Measurements from ENCODE around the gene ARHGEF4. TPM values are rescaled to one million over a fixed set of nuclear protein-coding genes. Genes with fewer than 3 reads are reported as not detected.

The ARHGEF4 gene
- total and polyA plus RNA-seq, 2 experiments from 2014 or later, result 4.6 to 16.6 TPM

DNA sequence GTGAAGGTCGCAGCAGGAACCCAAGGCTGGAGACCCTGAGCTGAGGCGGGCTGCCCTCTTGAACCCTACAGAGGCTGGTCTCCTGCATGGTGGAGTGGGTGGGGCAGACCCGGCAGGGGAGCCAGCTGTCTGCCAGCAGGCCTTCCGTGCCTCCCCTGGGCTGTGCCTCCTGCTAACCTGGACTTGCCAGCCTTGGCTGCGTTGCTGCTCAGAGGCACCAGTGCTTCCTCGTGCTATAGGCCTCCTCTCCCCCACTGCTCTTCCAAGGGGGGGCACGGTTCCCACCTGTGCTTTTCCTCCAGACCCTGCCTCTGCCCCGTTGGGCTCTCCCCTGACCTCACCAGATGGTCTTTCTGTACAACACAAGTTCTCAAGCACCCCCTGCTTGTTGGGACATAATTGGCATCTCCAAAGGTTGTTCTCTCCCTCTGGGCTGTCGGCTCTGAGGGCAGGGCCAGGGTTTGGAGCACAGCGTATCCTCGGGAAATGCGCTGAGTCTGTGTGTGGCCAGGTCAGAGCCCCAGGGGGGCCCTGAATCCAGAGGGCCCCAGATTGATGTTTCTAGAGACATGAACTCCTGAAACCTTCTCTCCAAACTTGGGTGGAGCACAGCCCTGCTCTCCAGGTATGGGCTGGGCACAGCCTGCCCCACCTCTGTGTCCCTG is 6.7 kb downstream of the ARHGEF4 start (continued):
- TF ChIP-seq, protein P1, sequence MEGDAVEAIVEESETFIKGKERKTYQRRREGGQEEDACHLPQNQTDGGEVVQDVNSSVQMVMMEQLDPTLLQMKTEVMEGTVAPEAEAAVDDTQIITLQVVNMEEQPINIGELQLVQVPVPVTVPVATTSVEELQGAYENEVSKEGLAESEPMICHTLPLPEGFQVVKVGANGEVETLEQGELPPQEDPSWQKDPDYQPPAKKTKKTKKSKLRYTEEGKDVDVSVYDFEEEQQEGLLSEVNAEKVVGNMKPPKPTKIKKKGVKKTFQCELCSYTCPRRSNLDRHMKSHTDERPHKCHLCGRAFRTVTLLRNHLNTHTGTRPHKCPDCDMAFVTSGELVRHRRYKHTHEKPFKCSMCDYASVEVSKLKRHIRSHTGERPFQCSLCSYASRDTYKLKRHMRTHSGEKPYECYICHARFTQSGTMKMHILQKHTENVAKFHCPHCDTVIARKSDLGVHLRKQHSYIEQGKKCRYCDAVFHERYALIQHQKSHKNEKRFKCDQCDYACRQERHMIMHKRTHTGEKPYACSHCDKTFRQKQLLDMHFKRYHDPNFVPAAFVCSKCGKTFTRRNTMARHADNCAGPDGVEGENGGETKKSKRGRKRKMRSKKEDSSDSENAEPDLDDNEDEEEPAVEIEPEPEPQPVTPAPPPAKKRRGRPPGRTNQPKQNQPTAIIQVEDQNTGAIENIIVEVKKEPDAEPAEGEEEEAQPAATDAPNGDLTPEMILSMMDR (conservative IDR thresholded peaks at IDR 0.05; ENCODE audit: low read depth in 2 of 2), result no peak
- no peak for TF ChIP-seq JUNB (IDR thresholded peaks at IDR 0.05; ENCODE audit: unreplicated experiment)
- no peak for TF ChIP-seq EZH2phosphoT487 (IDR thresholded peaks at IDR 0.05; ENCODE audit: unreplicated experiment)
- TF ChIP-seq ZNF114 (CRISPR knock-in tag; IDR thresholded peaks at IDR 0.05), result no peak

DNA sequence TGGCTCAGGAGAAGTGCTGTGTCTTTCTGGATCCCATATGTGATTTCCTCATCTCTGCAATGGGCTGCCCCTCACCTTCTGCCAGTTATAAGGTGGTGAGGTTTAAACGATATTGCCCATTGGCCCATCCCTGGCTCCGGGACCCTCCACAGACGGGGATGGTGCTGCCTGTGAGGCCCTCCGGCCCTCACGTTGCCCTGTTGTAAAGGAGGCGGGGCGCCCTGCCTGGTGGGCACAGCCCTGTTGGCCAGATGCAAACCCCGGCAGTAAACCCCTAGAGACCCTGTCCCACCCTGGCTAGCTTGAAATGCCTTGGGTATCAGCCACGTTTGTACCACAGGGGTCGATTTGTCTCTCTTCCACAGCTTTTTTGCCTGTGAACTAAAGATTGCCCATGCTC is 7.4 kb downstream of the ARHGEF4 start:
- Histone ChIP-seq H3K27ac (ENCODE audit: low read depth) (no peak overlapping the region), H3K36me3 (ENCODE audit: insufficient read depth) (no peaks in the 10 kb centered on the region), H3F3A (replicated peaks; ENCODE audit: low read depth) (no peaks in the 10 kb centered on the region), H2AFZ (no peak overlapping the region), H3K4me1 (ENCODE audit: insufficient read depth) (no peaks in the 10 kb centered on the region), H3K9me2 (ENCODE audit: insufficient read depth) (no peaks in the 10 kb centered on the region), H3K27me3 (ENCODE audit: insufficient read depth) (no peaks in the 10 kb centered on the region), H3K4me3 (no peak overlapping the region), H3K4me2 (no peak overlapping the region), H4K20me1 (replicated peaks; ENCODE audit: insufficient read depth) (no peaks in the 10 kb centered on the region), H3K79me2 (replicated peaks; ENCODE audit: insufficient read depth) (no peaks in the 10 kb centered on the region)
- Mint-ChIP-seq H3K36me3 (ENCODE audit: low read depth) (no peaks in the 10 kb centered on the region), H3K27ac (no peak overlapping the region), H3K9me3 (no peaks in the 10 kb centered on the region), H3K27me3 (ENCODE audit: insufficient read depth, low read depth, poor library complexity) (peaks cover 5% of the 10 kb centered on the region), H3K4me3 (no peak overlapping the region), H3K4me1 (peaks cover 13% of the 10 kb centered on the region)
- DNase-seq (ENCODE audit: low spot score), result no peak
- no peak for ATAC-seq
- TF ChIP-seq NANOG (IDR thresholded peaks at IDR 0.05; ENCODE audit: borderline replicate concordance) (no peak), ZNF331 (CRISPR knock-in tag; IDR thresholded peaks at IDR 0.05; ENCODE audit: low read depth) (no peak), CREB1 (CRISPR knock-in tag; IDR thresholded peaks at IDR 0.05; ENCODE audit: low read depth) (no peak), POLR2AphosphoS5 (IDR thresholded peaks at IDR 0.05; ENCODE audit: low read depth) (no peak), JUNB (IDR thresholded peaks at IDR 0.05; ENCODE audit: unreplicated experiment) (no peak)
- TF ChIP-seq, protein P2, sequence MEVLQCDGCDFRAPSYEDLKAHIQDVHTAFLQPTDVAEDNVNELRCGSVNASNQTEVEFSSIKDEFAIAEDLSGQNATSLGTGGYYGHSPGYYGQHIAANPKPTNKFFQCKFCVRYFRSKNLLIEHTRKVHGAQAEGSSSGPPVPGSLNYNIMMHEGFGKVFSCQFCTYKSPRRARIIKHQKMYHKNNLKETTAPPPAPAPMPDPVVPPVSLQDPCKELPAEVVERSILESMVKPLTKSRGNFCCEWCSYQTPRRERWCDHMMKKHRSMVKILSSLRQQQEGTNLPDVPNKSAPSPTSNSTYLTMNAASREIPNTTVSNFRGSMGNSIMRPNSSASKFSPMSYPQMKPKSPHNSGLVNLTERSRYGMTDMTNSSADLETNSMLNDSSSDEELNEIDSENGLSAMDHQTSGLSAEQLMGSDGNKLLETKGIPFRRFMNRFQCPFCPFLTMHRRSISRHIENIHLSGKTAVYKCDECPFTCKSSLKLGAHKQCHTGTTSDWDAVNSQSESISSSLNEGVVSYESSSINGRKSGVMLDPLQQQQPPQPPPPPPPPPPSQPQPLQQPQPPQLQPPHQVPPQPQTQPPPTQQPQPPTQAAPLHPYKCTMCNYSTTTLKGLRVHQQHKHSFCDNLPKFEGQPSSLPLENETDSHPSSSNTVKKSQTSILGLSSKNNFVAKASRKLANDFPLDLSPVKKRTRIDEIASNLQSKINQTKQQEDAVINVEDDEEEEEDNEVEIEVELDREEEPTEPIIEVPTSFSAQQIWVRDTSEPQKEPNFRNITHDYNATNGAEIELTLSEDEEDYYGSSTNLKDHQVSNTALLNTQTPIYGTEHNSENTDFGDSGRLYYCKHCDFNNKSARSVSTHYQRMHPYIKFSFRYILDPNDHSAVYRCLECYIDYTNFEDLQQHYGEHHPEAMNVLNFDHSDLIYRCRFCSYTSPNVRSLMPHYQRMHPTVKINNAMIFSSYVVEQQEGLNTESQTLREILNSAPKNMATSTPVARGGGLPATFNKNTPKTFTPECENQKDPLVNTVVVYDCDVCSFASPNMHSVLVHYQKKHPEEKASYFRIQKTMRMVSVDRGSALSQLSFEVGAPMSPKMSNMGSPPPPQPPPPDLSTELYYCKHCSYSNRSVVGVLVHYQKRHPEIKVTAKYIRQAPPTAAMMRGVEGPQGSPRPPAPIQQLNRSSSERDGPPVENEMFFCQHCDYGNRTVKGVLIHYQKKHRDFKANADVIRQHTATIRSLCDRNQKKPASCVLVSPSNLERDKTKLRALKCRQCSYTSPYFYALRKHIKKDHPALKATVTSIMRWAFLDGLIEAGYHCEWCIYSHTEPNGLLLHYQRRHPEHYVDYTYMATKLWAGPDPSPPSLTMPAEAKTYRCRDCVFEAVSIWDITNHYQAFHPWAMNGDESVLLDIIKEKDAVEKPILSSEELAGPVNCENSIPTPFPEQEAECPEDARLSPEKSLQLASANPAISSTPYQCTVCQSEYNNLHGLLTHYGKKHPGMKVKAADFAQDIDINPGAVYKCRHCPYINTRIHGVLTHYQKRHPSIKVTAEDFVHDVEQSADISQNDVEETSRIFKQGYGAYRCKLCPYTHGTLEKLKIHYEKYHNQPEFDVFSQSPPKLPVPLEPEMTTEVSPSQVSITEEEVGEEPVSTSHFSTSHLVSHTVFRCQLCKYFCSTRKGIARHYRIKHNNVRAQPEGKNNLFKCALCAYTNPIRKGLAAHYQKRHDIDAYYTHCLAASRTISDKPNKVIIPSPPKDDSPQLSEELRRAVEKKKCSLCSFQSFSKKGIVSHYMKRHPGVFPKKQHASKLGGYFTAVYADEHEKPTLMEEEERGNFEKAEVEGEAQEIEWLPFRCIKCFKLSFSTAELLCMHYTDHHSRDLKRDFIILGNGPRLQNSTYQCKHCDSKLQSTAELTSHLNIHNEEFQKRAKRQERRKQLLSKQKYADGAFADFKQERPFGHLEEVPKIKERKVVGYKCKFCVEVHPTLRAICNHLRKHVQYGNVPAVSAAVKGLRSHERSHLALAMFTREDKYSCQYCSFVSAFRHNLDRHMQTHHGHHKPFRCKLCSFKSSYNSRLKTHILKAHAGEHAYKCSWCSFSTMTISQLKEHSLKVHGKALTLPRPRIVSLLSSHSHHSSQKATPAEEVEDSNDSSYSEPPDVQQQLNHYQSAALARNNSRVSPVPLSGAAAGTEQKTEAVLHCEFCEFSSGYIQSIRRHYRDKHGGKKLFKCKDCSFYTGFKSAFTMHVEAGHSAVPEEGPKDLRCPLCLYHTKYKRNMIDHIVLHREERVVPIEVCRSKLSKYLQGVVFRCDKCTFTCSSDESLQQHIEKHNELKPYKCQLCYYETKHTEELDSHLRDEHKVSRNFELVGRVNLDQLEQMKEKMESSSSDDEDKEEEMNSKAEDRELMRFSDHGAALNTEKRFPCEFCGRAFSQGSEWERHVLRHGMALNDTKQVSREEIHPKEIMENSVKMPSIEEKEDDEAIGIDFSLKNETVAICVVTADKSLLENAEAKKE (CRISPR knock-in tag; IDR thresholded peaks at IDR 0.05), result no peak
- TF ChIP-seq, protein P3, sequence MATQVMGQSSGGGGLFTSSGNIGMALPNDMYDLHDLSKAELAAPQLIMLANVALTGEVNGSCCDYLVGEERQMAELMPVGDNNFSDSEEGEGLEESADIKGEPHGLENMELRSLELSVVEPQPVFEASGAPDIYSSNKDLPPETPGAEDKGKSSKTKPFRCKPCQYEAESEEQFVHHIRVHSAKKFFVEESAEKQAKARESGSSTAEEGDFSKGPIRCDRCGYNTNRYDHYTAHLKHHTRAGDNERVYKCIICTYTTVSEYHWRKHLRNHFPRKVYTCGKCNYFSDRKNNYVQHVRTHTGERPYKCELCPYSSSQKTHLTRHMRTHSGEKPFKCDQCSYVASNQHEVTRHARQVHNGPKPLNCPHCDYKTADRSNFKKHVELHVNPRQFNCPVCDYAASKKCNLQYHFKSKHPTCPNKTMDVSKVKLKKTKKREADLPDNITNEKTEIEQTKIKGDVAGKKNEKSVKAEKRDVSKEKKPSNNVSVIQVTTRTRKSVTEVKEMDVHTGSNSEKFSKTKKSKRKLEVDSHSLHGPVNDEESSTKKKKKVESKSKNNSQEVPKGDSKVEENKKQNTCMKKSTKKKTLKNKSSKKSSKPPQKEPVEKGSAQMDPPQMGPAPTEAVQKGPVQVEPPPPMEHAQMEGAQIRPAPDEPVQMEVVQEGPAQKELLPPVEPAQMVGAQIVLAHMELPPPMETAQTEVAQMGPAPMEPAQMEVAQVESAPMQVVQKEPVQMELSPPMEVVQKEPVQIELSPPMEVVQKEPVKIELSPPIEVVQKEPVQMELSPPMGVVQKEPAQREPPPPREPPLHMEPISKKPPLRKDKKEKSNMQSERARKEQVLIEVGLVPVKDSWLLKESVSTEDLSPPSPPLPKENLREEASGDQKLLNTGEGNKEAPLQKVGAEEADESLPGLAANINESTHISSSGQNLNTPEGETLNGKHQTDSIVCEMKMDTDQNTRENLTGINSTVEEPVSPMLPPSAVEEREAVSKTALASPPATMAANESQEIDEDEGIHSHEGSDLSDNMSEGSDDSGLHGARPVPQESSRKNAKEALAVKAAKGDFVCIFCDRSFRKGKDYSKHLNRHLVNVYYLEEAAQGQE (IDR thresholded peaks at IDR 0.05; ENCODE audit: unreplicated experiment), result no peak
- TF ChIP-seq, protein P1 (conservative IDR thresholded peaks at IDR 0.05; ENCODE audit: low read depth in 2 of 2), result no peak

Data from GM23338 (cell line).